GM18873 (cell line): ENCODE results near the gene CAT.

Source experiments
- ATAC-seq: cut with Tn5 transposase; IDR thresholded peaks from one replicate; pipeline ENCODE4 v1.9.1; 2021; ENCODE audit warnings: mild to moderate bottlenecking, moderate library complexity, moderate number of reproducible peaks; ENCODE audit not compliant: unreplicated experiment, low FRiP score

The CAT gene

GRCh38 chr11:34457607-34458006 is 18.9 kb downstream of the CAT start:
- no peak for ATAC-seq

DNA sequence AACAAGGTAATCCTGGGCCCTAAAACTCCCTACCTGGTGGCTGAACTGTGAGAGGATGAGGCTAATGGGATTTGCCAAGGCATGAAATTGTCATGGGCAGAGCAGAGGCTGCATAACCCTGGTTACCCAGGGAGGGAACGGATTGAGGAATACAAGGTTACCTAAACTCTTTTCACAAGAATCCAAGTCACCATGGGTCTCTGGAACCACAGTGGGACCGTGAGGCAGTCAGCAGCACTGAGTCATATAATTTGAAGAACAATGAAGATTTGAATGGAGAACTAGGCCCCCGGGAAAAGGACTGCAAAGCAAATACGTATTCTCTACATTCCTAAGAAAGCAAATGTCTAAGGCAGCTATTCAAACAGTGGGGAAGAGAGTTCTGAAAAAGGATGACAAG is 19.8 kb downstream of the CAT start:
- ATAC-seq = no peak

GRCh38 chr11:34459507-34460162 is 20.9 kb downstream of the CAT start:
- no peak for ATAC-seq

- ATAC-seq = no peak
Measured at GRCh38 chr11:34460278-34460677, 21.5 kb downstream of the CAT start.

- ATAC-seq = no peak
Measured at GRCh38 chr11:34461215-34461614, 22.5 kb downstream of the CAT start.

DNA sequence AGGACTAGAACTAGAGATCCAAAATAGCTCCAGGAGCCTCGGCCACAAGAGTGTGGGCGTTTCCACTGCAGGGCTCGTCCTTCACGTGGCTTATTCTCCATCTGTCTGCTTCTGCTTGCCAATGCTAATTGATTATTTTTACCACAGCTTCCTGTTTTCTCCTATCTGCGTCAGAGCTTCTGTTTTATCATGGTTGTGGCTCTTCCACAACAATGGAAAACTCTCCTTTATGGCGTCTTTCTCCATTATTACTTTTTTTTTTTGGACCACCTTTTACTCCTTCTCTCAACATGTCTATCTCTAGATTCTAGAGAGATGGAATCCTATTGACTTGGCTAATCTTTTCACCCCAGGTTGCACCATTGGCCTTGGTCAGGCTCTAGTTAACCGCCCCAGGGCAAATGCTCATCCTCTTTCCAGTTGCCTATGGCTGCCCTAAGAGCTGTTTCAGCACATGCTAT is 25.9 kb downstream of the CAT start:
- ATAC-seq = no peak

DNA sequence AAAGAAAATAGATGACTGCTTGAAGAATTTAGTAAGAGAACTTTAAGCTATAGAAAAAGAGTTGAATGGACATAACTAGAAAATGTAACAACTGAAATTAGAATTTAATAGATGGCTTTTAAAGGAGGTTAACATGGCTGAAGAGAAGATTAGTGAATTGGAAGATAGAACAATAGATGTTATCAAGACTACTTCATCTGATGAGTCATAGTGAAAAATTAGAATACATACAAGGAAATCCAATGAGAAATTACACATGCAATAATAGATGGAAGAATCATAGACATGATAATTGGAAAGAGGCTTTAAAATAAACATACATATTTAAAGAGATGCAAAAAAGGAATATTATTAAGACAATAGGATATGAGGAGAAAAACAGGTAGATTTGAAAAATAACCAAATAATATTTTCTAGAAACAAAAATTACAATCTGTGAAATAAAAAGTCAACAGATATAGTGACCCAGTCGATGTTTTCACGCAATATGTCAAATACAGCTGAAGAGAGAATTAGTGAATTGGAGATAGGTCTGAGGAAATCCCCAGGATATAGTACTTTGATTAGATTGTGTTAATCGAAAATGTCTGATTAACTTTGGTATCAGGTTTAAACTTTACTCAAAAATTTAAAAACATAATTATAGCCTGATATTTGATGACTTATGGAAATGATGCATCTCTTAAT is 28.2 kb downstream of the CAT start:
- ATAC-seq = no peak

- no peak for ATAC-seq
Measured at GRCh38 chr11:34468209-34468841, 29.6 kb downstream of the CAT start.

- ATAC-seq = no peak
Measured at GRCh38 chr11:34473603-34474169, 35.0 kb downstream of the CAT start.

- ATAC-seq = no peak
Measured at GRCh38 chr11:34475656-34476055, 36.9 kb downstream of the CAT start.

DNA sequence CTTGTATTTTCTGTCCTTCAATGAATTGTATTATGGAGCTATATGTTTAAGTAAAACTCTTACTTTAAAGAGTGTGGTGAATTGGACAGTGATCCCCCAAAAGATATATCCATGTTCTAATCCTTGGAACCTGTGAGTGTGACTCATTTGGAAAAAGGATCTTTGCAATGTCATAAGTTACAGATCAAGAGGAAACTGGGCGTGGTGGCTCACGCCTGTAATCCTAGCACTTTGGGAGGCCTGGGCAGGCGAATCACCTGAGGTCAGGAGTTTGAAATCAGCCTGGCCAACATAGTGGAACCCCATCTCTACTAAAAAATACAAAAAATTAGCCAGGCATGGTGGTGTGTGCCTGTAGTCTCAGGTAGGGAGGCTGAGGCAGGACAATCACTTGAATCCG is 38.1 kb downstream of the CAT start:
- ATAC-seq = no peak

DNA sequence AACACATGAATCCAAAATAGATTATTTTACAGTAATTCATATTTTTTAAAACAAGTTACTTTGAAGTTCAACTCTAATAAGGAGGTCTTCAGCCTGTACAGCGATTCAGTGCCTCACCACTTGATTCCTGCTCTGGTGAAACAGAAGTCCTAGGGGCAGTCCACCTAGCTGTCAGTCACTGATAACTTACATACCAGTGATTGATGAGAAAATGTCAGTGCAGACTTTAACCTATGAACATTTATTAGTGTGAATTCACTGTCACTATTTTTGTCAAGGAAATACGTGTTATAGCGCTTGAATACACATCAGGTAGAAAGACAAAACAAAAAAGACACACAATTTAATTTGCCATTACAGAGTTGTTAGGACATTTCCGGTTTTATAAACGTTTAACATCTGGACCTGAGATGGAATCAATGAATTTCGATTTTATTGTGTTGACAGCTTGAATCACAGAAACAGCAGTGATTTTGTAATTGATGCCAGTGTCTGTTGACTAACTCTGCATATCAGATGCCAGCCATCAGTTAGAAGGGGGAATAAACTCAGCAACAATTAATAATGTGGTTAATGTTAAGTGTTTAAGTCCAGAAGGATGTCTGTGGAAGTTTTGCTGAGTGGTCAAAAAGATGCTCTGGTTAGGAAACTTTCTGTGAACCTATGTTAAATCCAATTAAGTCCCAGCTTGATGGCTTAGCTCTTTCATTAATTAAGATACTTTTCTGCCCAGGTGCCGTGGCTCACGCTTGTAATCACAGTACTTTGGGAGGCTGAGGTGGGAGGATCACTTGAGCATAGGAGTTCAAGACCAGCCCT is 40.3 kb downstream of the CAT start:
- ATAC-seq = no peak

- ATAC-seq = no peak
Measured at GRCh38 chr11:34480314-34480713, 41.6 kb downstream of the CAT start.

DNA sequence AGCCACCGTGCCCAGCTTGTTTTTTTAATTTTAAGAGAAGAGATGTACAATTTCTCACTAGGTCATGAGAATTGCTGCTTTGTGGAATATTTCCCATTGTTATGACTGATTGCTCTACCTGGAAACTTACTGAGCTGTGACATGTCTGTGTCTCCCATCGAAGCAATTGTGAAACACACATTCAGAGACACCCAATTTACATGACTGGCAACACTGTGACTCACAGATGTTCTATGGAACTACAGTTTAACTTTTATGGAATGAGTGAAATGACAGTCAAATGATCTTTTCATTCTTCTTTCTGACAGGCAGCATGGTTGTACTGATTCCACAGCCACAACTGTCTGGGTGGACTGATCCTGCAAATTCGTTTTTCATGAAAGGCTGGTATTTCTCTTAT is 42.6 kb downstream of the CAT start:
- ATAC-seq = no peak

GRCh38 chr11:34483106-34483874 is 44.6 kb downstream of the CAT start:
- no peak for ATAC-seq

DNA sequence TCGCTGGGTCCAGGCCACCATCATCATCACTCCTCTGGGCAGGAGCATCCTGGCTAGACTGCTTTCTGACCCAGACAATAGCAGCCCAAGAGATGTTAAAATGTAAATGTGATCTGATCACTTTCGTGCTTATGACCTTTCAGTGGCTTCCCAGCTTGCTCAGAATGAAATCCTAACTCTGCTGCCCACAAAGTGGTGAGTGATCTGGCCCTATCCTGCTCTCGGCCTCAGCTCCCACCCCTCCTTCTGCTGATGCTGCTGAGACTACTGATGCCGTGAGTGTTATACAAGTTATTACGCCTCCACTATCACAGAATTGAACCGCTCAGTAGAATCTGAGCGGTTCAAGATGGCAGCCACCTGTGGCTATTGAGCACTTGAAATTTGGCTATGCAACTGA is 48.7 kb downstream of the CAT start:
- ATAC-seq = peak; percentile 46

GRCh38 chr11:34488855-34489557 is 50.3 kb downstream of the CAT start:
- ATAC-seq = peak; percentile 41

- ATAC-seq = no peak
Measured at GRCh38 chr11:34490304-34490703, 51.6 kb downstream of the CAT start.

DNA sequence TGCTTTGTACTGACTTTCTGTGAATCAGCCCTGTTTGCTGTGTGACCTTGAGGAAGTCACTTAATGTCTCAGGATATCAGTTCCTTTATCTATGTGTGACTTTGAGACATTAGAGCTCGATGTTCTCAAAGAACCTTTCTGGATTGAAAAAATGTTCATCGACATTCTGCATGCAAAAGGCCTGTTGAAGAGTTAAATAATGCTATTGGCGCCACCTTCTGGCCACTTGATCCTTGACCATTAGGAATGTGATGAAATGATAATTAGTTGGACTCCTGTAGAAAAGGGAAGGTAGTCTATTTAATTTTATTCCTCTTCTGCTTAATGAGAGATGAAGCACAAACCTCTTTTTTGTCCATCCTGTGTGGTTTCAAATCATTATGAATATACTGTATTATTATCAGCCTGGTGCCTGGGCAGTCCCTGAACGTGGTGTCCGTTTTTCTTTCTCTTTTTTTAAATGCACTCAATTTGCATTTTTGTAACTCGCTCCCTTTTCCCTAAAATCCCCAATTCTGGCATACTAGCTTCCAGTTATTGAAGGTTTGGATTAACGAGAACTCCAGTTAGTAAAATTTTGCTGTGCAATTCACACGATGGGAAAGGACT is 54.2 kb downstream of the CAT start:
- no peak for ATAC-seq
